Measurements from ENCODE around the gene MEIKIN. TPM values are rescaled to one million over a fixed set of nuclear protein-coding genes. Genes with fewer than 3 reads are reported as not detected.

MEIKIN gene
- not detected for polyA plus RNA-seq

GRCh38 chr5:131945551-131946168 is at the start of gene MEIKIN:
TSS of gene MEIKIN (minus strand) at chr5:131945663. CDS start at chr5:131945505, 158 bp downstream.
- no peak within 1 kb of the TSS for H3K27ac Mint-ChIP-seq
- peaks cover 2% of the 10 kb centered on the region for H3K36me3 Mint-ChIP-seq
- H3K27me3 Mint-ChIP-seq = peaks cover 6% of the 10 kb centered on the region
- H3K4me1 Mint-ChIP-seq = peaks cover 0 to 4% (median 0%) of the 10 kb centered on the region in 3 donors
- H3K9me3 Mint-ChIP-seq = peaks cover 0 to 1% (median 0%) of the 10 kb centered on the region in 3 donors
- H3K4me3 Mint-ChIP-seq = no peak within 1 kb of the TSS

DNA sequence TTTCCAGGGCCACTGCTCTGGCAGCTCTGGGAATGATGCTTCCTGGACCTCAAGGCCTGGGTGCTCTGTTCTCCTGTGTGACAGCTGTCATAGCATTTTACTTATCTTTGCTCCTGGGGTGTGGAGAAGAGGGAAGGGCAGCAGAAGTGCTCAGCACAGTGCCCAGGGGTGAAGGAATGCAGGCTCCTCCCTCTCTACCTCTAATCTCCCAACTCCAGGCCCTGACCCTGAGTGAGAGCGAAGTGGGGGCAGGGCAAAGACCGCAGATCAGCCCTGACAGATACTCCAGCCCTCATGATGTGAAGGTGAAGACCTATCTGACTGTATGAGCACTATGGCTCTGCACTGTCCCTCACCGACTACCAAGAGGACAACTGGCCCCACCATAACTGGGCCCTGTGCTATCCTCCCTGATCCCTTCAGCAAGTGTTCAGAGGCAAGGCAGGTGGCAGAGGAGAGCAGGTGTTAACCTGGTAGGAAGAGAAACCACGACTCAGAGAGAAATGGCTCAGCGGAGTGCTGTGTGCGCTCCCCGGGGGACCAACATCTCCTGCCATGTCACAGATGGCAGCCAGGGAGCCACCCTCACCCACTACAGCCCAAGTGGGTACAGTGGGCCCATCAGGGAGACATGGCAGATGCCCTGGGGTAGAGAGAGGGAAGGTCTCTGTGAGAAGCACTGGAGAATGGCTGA is 49.2 kb upstream of the MEIKIN start:
- H3K27me3 Mint-ChIP-seq = peaks cover 3% of the 10 kb centered on the region
- no peaks in the 10 kb centered on the region for H3K9me3 Mint-ChIP-seq
- peaks cover 0 to 6% (median 5%) of the 10 kb centered on the region in 3 donors for H3K4me1 Mint-ChIP-seq
- H3K27ac Mint-ChIP-seq = no peak overlapping the region
- H3K4me3 Mint-ChIP-seq = no peak overlapping the region
- no peaks in the 10 kb centered on the region for H3K36me3 Mint-ChIP-seq

DNA sequence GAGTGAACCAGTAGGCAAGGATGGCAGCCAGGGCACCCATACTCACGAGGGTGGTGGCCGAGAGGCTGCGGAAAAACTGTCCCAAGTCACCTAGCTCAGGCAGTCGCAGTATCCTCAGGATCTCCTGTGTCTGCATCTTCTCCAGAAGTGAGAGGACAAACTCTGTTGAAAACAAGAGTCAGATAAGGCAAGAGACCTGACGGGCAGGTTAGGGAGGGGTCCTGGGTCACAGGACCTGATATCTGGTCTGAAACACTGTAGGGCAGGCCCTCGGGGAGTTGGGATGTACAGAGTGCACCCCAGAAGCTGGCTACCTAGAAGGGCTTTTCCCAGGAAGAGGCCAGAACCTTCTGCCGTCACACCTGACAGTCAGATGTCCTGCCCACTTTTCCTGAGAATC is 48.6 kb upstream of the MEIKIN start:
- Mint-ChIP-seq H3K27ac (no peak overlapping the region), H3K4me1 (peaks cover 0 to 6% (median 5%) of the 10 kb centered on the region in 3 donors), H3K27me3 (peaks cover 3% of the 10 kb centered on the region), H3K36me3 (no peaks in the 10 kb centered on the region), H3K4me3 (no peak overlapping the region), H3K9me3 (no peaks in the 10 kb centered on the region)

DNA sequence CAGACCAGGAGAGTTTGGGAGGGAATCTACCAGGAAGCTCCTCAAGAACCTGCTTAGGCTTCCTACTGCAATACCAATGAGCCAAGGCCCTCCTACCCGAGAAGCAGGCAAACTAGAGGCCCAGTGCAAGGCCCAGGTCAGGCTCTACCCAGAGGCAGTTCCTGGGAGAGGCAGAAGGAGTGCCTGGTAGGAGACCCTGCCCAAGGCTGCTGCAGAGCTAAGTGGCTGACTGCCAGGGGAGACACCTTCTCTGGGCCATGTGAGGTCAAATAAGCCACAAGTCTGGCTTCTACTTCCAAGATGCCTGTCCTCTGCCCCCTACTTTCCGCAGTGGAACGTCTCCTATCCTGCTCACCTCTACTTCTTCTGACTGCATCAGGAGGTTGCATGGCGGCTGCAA is 48.2 kb upstream of the MEIKIN start:
- Mint-ChIP-seq H3K27me3 (no peaks in the 10 kb centered on the region), H3K4me1 (peaks cover 0 to 6% (median 5%) of the 10 kb centered on the region in 3 donors), H3K27ac (no peak overlapping the region), H3K9me3 (no peaks in the 10 kb centered on the region), H3K4me3 (no peak overlapping the region), H3K36me3 (no peaks in the 10 kb centered on the region)

- Mint-ChIP-seq H3K9me3 (no peaks in the 10 kb centered on the region), H3K4me3 (no peak overlapping the region), H3K27me3 (no peaks in the 10 kb centered on the region), H3K4me1 (peaks cover 0 to 6% (median 5%) of the 10 kb centered on the region in 3 donors), H3K36me3 (no peaks in the 10 kb centered on the region), H3K27ac (no peak overlapping the region)
Observed at GRCh38 chr5:131992370-131992769, 46.9 kb upstream of the MEIKIN start.

- H3K9me3 Mint-ChIP-seq = no peaks in the 10 kb centered on the region
- no peak overlapping the region for H3K4me3 Mint-ChIP-seq
- H3K27ac Mint-ChIP-seq = no peak overlapping the region
- no peaks in the 10 kb centered on the region for H3K27me3 Mint-ChIP-seq
- peaks cover 0 to 5% (median 4%) of the 10 kb centered on the region in 3 donors for H3K4me1 Mint-ChIP-seq
- no peaks in the 10 kb centered on the region for H3K36me3 Mint-ChIP-seq
Observed at GRCh38 chr5:131991593-131992324, 46.3 kb upstream of the MEIKIN start.

GRCh38 chr5:131990716-131991115 is 45.3 kb upstream of the MEIKIN start:
- Mint-ChIP-seq H3K36me3 (no peaks in the 10 kb centered on the region), H3K4me3 (no peak overlapping the region), H3K4me1 (peaks cover 0 to 3% (median 1%) of the 10 kb centered on the region in 3 donors), H3K9me3 (no peaks in the 10 kb centered on the region), H3K27me3 (no peaks in the 10 kb centered on the region), H3K27ac (no peak overlapping the region)

DNA sequence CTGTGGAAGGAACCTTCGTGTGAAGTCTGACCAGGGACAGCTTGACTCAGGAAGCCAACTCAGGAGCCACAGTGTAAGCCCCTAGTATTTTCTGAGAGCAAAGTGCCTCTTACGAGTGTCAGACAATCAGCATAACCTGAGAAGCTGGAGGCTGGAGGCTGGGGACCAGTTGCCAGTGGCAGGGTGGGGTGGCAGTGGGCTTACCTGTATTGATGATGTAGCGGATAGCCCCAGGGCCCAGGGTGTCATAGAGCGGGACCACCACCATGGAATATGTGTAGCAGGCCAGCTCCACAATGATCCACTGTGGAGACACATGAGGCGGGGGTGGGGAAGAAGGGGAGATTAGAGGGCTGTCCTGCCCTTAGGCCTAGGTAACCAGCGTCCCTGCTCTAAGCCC is 43.1 kb upstream of the MEIKIN start:
- no peaks in the 10 kb centered on the region for H3K4me1 Mint-ChIP-seq
- no peaks in the 10 kb centered on the region for H3K9me3 Mint-ChIP-seq
- H3K4me3 Mint-ChIP-seq = no peak overlapping the region
- H3K27me3 Mint-ChIP-seq = no peaks in the 10 kb centered on the region
- no peak overlapping the region for H3K27ac Mint-ChIP-seq
- no peaks in the 10 kb centered on the region for H3K36me3 Mint-ChIP-seq

DNA sequence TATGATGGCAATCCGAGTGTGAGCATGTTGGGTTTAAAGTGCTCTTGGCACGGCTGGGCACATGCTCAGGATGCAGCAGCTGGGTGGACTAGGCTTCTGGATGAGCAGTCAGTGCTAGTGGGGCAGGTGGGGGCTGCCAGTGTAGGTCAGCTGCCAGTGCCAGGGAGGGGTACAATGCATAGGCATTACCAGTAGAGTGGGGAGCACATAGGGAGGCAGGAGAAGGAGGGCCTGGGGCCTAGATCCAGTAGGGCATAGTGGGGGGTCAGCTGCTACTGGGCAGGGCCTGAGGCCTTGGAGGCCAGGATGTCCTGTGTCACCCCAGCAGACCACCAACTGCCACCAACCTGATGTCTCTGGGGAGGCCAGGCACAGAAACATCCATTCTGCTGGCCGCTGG is 41.8 kb upstream of the MEIKIN start:
- Mint-ChIP-seq H3K4me3 (no peak overlapping the region), H3K27me3 (no peaks in the 10 kb centered on the region), H3K4me1 (peaks cover 0 to 2% (median 0%) of the 10 kb centered on the region in 3 donors), H3K9me3 (no peaks in the 10 kb centered on the region), H3K27ac (no peak overlapping the region), H3K36me3 (no peaks in the 10 kb centered on the region)

- Mint-ChIP-seq H3K9me3 (no peaks in the 10 kb centered on the region), H3K4me1 (peaks cover 0 to 3% (median 0%) of the 10 kb centered on the region in 3 donors), H3K27ac (no peak overlapping the region), H3K27me3 (no peaks in the 10 kb centered on the region), H3K36me3 (peaks cover 4% of the 10 kb centered on the region), H3K4me3 (no peak overlapping the region)
Observed at GRCh38 chr5:131986161-131986912, 40.9 kb upstream of the MEIKIN start.

GRCh38 chr5:131984956-131985665 is 39.6 kb upstream of the MEIKIN start:
- Mint-ChIP-seq H3K4me3 (no peak overlapping the region), H3K27ac (no peak overlapping the region), H3K27me3 (no peaks in the 10 kb centered on the region), H3K36me3 (peaks cover 4% of the 10 kb centered on the region), H3K9me3 (no peaks in the 10 kb centered on the region), H3K4me1 (peaks cover 0 to 3% (median 0%) of the 10 kb centered on the region in 3 donors)

- no peaks in the 10 kb centered on the region for H3K27me3 Mint-ChIP-seq
- no peak overlapping the region for H3K4me3 Mint-ChIP-seq
- H3K36me3 Mint-ChIP-seq = peaks cover 4% of the 10 kb centered on the region
- H3K27ac Mint-ChIP-seq = no peak overlapping the region
- H3K9me3 Mint-ChIP-seq = no peaks in the 10 kb centered on the region
- H3K4me1 Mint-ChIP-seq = peaks cover 0 to 3% (median 0%) of the 10 kb centered on the region in 3 donors
Observed at GRCh38 chr5:131983244-131983771, 37.8 kb upstream of the MEIKIN start.

GRCh38 chr5:131981516-131981915 is 36.1 kb upstream of the MEIKIN start:
- no peak overlapping the region for H3K27ac Mint-ChIP-seq
- H3K36me3 Mint-ChIP-seq = peaks cover 4% of the 10 kb centered on the region

DNA sequence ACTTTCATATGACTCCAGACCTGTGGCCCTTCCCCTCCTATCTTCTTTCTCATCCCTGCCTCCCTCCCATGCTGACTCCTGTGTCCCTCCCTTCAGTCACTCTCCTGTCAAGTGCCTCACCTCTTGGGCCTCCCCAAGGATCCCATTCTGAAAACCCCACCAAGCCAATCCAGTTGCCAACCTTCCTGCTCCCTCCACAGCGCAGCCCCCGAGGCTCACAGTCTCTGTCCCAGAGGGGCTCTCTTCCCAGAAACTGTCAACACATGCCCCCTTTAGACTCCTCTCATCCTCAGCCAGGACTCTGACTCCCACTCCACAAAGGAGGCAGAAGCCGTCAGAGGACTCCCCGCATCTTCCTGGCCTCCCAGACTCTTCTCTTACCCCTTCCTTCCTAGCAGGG is 35.2 kb upstream of the MEIKIN start:
- Mint-ChIP-seq H3K36me3 (peaks cover 4% of the 10 kb centered on the region), H3K4me1 (peaks cover 0 to 3% (median 0%) of the 10 kb centered on the region in 3 donors), H3K27me3 (no peaks in the 10 kb centered on the region), H3K4me3 (no peak overlapping the region), H3K9me3 (no peaks in the 10 kb centered on the region), H3K27ac (no peak overlapping the region)

More at GRCh38 chr5:131981516-131981915, 36.1 kb upstream of the MEIKIN start:
- H3K4me3 Mint-ChIP-seq = no peak overlapping the region
- H3K4me1 Mint-ChIP-seq = peaks cover 0 to 3% (median 0%) of the 10 kb centered on the region in 3 donors
- H3K27me3 Mint-ChIP-seq = no peaks in the 10 kb centered on the region
- H3K9me3 Mint-ChIP-seq = no peaks in the 10 kb centered on the region
